ENCODE data around the gene NFS1.

NFS1 gene

DNA sequence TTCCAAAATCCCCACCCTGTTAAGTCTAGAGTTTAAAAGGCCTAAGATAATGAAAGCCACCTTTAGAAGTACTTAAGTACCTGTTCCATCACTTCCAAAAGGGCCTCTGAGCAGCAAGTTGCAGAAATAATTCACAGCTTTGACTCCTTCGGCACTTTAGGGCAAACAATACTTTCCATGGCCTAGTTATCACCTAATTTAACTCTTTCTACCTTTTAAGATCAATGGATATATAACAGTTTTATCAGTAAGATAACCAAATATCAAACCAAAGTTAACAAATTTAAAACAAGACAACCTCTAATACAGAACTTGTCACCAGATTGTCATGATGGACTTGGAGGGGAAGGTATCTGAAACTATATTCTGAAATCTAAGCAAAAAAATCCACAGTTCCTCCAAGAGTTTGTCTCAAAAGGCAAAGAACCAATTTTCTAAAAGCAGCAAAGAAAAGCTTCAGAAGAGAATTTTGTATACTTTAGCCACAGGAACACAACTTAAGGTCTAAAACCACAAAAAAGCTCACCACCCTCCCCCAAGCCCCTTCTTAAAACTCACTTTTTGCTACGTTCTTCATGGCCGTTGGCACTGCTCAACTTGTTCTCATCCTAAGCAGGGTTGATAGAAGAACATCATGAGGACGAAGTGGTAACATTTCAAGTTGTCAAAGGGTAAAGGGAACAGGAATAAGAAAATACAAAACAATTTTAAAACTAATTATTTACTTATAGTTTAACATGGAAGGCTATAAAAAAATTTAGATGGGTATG, 39.4 kb upstream of the NFS1 start:
- TF ChIP-seq, protein P1, sequence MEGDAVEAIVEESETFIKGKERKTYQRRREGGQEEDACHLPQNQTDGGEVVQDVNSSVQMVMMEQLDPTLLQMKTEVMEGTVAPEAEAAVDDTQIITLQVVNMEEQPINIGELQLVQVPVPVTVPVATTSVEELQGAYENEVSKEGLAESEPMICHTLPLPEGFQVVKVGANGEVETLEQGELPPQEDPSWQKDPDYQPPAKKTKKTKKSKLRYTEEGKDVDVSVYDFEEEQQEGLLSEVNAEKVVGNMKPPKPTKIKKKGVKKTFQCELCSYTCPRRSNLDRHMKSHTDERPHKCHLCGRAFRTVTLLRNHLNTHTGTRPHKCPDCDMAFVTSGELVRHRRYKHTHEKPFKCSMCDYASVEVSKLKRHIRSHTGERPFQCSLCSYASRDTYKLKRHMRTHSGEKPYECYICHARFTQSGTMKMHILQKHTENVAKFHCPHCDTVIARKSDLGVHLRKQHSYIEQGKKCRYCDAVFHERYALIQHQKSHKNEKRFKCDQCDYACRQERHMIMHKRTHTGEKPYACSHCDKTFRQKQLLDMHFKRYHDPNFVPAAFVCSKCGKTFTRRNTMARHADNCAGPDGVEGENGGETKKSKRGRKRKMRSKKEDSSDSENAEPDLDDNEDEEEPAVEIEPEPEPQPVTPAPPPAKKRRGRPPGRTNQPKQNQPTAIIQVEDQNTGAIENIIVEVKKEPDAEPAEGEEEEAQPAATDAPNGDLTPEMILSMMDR (IDR thresholded peaks at IDR 0.05; ENCODE audit: borderline replicate concordance, insufficient read depth, low read depth, low read length): no peak
- no peak overlapping the region for H3K4me3 ChIP-seq (ENCODE audit: low read depth, low read length)

GRCh38 chr20:35737865-35738333, 38.7 kb upstream of the NFS1 start:
- no peak overlapping the region for H3K4me3 ChIP-seq (ENCODE audit: low read depth, low read length)
- TF ChIP-seq, protein P1 (IDR thresholded peaks at IDR 0.05; ENCODE audit: borderline replicate concordance, insufficient read depth, low read depth, low read length): no peak

GRCh38 chr20:35735826-35736470, 36.8 kb upstream of the NFS1 start:
- H3K4me3 ChIP-seq (ENCODE audit: low read depth, low read length): no peak overlapping the region
- TF ChIP-seq, protein P1 (IDR thresholded peaks at IDR 0.05; ENCODE audit: borderline replicate concordance, insufficient read depth, low read depth, low read length): no peak

DNA sequence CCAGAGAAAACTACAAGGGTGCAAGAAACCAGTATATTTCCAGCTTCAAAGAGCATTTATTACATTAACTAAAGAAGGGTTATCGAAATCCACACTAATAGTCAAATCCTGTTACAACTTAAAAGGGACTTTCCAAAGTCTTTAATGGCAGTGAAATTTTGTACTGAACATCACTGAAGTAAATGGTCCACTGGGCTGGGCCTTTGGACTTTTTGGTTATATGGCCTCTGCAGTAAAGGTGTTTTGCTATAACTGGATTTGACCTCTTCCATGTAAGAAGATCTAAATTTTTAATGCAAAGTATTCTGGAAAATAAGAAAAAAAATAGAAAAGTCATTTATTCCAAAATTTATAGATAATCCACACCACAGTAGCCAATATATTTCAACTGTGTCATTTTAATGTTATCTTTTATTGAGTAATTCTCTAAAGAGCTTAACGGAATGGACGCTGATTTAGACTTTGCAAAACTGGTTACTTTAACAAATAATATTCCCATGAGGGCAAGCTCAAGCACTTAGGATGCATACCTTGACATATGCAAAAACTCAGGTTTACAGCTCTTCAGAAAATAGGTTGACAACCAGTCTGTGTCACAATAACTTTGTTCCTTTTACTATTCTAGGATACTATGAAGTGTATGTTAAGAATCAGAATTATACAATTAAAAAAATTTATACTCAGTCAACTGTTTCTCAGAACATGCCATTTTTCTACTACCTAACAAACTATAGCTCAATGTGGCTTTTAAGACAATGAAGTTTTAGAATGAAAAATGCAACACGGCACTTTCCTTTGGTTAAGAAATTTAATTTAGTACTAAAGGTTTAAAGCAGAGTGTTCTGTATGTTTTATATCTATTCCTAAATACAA, 35.9 kb upstream of the NFS1 start:
- no peak overlapping the region for H3K4me3 ChIP-seq (ENCODE audit: low read depth, low read length)
- TF ChIP-seq, protein P1 (IDR thresholded peaks at IDR 0.05; ENCODE audit: borderline replicate concordance, insufficient read depth, low read depth, low read length): no peak

- TF ChIP-seq, protein P1 (IDR thresholded peaks at IDR 0.05; ENCODE audit: borderline replicate concordance, insufficient read depth, low read depth, low read length): no peak
- no peak overlapping the region for H3K4me3 ChIP-seq (ENCODE audit: low read depth, low read length)
Observed at GRCh38 chr20:35734374-35734773, 35.2 kb upstream of the NFS1 start.

GRCh38 chr20:35732644-35732982, 33.5 kb upstream of the NFS1 start:
- H3K4me3 ChIP-seq (ENCODE audit: low read depth, low read length): no peak overlapping the region
- TF ChIP-seq, protein P1 (IDR thresholded peaks at IDR 0.05; ENCODE audit: borderline replicate concordance, insufficient read depth, low read depth, low read length): no peak
